ENCODE measurements around the gene LMAN2.
A peak's percentile ranks its signal among the peaks of the same experiment; 100 is the strongest.

- TF ChIP-seq, protein P1, sequence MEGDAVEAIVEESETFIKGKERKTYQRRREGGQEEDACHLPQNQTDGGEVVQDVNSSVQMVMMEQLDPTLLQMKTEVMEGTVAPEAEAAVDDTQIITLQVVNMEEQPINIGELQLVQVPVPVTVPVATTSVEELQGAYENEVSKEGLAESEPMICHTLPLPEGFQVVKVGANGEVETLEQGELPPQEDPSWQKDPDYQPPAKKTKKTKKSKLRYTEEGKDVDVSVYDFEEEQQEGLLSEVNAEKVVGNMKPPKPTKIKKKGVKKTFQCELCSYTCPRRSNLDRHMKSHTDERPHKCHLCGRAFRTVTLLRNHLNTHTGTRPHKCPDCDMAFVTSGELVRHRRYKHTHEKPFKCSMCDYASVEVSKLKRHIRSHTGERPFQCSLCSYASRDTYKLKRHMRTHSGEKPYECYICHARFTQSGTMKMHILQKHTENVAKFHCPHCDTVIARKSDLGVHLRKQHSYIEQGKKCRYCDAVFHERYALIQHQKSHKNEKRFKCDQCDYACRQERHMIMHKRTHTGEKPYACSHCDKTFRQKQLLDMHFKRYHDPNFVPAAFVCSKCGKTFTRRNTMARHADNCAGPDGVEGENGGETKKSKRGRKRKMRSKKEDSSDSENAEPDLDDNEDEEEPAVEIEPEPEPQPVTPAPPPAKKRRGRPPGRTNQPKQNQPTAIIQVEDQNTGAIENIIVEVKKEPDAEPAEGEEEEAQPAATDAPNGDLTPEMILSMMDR (IDR thresholded peaks at IDR 0.05; ENCODE audit: low read depth, low read length, poor library complexity, severe bottlenecking): peak; percentile 15
- no peak for TF ChIP-seq EZH2phosphoT487 (IDR thresholded peaks at IDR 0.05; ENCODE audit: borderline replicate concordance, low read length)
Measured at GRCh38 chr5:177361418-177362291, 10.2 kb upstream of the LMAN2 start.
